ENCODE data around the gene ELP6. TPM values are rescaled to one million over a fixed set of nuclear protein-coding genes. Genes with fewer than 3 reads are reported as not detected.
"Not testable (repeated sequence)": the region's sequence is repeated elsewhere in the genome, so short reads cannot be mapped to it uniquely, and the experiment has no call there.

Gene ELP6
- polyA plus RNA-seq, 3 donors = 36.1 to 49.3 (median 45.3) TPM

DNA sequence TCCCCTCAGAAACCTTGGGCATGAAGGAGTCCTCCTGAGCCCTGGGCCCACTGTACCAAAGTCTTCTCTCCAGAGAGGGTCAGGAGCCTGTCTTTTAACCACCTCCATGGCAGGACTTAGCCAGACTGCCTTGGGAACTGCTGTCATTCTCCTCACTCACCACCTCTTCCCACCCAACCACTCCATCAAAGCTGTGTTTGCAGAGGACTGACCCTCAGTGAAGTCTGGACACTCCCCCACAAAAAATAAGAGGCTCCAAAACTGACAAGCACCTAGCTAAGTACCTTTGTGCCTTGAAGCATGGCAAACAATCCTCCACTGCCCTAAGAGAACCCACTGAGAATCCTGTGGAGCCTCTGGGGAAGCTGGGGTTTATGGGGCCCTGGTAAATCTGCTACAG, 35.5 kb downstream of the ELP6 start:
- no peak for DNase-seq (ENCODE audit: extremely low read depth in 1 of 11, low read depth in 9 of 11, low spot score in 4 of 11)

DNA sequence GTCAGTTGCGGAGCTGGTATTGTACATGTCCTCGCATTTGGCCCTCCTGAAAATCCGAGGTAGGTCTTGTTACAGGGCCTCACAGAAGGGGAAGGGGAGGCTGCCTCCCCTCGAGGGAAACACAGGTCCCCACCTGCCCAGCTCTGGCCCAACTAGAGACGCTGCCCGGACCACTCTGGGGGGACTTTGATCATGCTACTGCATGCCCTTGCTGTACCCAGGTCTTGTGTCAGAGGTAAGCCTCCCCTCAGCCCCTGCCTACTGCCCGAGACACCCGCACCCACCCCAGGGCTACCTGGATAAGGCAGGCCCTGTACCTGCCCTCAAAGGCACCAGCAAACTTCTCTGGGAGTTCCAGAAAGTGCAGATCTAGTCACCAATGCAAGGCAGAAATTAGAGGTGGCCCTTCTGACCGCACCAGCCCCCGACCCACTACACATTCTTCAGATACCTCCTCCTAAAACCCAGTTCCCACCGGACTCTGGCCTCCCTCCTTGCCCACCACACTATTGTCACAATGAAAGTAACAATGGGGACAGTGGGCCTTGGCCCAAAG, 36.8 kb downstream of the ELP6 start:
- no peak for DNase-seq (ENCODE audit: extremely low read depth in 1 of 11, low read depth in 9 of 11, low spot score in 4 of 11)

GRCh38 chr3:47476330-47476626, 37.2 kb downstream of the ELP6 start:
- DNase-seq (ENCODE audit: extremely low read depth in 1 of 11, low read depth in 9 of 11, low spot score in 4 of 11) = no peak

- DNase-seq (ENCODE audit: extremely low read depth in 1 of 11, low read depth in 9 of 11, low spot score in 4 of 11) = peak; percentile 63 to 85 (median 80)
These were observed 37.8 kb downstream of the ELP6 start, which contains the start of gene SCAP for GRCh38 chr3:47475570-47476329. Gene SCAP, minus strand, starts transcription at chr3:47475941. Its CDS starts 32,948 bp downstream, at chr3:47442993.

GRCh38 chr3:47475029-47475569, 38.4 kb downstream of the ELP6 start:
- DNase-seq (ENCODE audit: extremely low read depth in 1 of 11, low read depth in 9 of 11, low spot score in 4 of 11) = peak in 5 of 11 donors; percentile 4 to 35 (median 15)

DNA sequence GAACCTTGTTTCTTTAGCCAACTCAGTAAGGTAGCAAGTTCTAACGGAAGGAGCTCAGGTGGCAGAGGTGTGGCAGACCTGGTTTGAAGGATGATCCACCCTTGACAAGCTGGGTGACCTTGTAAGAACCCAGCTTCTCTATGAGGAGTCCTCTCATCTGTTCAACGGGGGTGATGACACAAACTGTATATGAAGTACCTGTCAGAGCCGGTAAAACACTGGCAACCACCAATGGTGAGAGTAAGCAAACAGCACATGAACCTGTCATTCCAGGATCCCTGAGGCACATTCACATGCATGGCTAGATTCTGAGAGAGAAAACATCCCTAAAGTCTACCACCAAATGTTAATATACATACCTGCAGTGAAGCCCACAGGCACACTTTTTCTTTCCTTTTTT, 40.1 kb downstream of the ELP6 start:
- no peak for DNase-seq (ENCODE audit: extremely low read depth in 1 of 11, low read depth in 9 of 11, low spot score in 4 of 11)

- DNase-seq (ENCODE audit: extremely low read depth in 1 of 11, low read depth in 9 of 11, low spot score in 4 of 11) = no peak
These were observed 43.9 kb downstream of the ELP6 start for GRCh38 chr3:47469616-47470015.

DNA sequence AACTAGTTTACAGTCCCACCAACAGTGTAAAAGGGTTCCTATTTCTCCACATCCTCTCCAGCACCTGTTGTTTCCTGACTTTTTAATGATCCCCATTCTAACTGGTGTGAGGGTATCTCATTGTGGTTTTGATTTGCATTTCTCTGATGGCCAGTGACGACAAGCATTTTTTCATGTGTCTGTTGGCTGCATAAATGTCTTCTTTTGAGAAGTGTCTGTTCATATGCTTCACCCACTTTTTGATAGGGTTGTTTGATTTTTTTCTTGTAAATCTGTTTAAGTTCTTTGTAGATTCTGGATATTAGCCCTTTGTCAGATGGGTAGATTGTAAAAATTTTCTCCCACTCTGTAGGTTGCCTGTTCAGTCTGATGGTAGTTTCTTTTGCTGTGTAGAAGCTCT, 45.2 kb downstream of the ELP6 start:
- DNase-seq (ENCODE audit: extremely low read depth in 1 of 11, low read depth in 9 of 11, low spot score in 4 of 11) = not testable (repeated sequence)

GRCh38 chr3:47464588-47464987, 48.9 kb downstream of the ELP6 start:
- DNase-seq (ENCODE audit: extremely low read depth in 1 of 11, low read depth in 9 of 11, low spot score in 4 of 11) = no peak

GRCh38 chr3:47459534-47460085, 53.9 kb downstream of the ELP6 start:
- not testable (repeated sequence) for DNase-seq (ENCODE audit: extremely low read depth in 1 of 11, low read depth in 9 of 11, low spot score in 4 of 11)

DNA sequence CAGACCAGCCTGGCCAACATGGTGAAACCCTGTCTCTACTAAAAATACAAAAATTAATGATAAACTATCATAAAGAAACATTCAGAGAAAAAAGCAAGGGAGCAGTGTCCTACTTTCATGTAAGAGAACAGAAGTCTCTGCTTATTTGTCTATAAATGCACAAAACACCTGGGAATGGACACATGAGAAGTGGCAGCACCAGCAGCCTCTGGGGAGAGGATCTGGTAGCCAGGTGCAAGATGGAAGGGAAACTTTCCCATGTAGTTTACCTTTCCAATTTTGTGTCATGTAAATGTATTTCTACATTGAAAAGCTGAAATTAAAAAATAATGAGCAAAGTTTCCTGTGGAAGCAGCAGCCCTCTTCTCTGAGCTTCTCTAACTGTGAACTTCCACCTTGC, 56.5 kb downstream of the ELP6 start:
- DNase-seq (ENCODE audit: extremely low read depth in 1 of 11, low read depth in 9 of 11, low spot score in 4 of 11) = no peak

- DNase-seq (ENCODE audit: extremely low read depth in 1 of 11, low read depth in 9 of 11, low spot score in 4 of 11) = no peak
These were observed 57.6 kb downstream of the ELP6 start for GRCh38 chr3:47455806-47456452.

GRCh38 chr3:47452453-47453215, 60.9 kb downstream of the ELP6 start:
- no peak for DNase-seq (ENCODE audit: extremely low read depth in 1 of 11, low read depth in 9 of 11, low spot score in 4 of 11)

Other genes with a start within 250 kb of the ELP6 start
- gene KIF9, start 230.9 kb downstream of the ELP6 start, polyA plus RNA-seq (ENCODE audit: insufficient read length in 3 of 3) = 10 to 100 TPM; 22.4 to 26.0 (median 24.4) TPM
- 10 to 100 TPM; 11.2 to 14.7 (median 14.3) TPM for gene KLHL18, start 230.8 kb downstream of the ELP6 start, polyA plus RNA-seq (ENCODE audit: insufficient read length in 3 of 3)
- 10 to 100 TPM; 22.9 to 33.8 (median 31.6) TPM for gene PTPN23, start 132.7 kb downstream of the ELP6 start, polyA plus RNA-seq (ENCODE audit: insufficient read length in 3 of 3)
- 10 to 100 TPM; 68.2 to 89.0 (median 79.0) TPM for gene SCAP, start 37.8 kb downstream of the ELP6 start, polyA plus RNA-seq (ENCODE audit: insufficient read length in 3 of 3)
- gene CSPG5, start 65.2 kb upstream of the ELP6 start, polyA plus RNA-seq (ENCODE audit: insufficient read length in 3 of 3) = 1 to 10 TPM in 1 of 3 donors, under 1 TPM in 2; 0.94 to 1.4 (median 0.98) TPM

All from renal cortex interstitium (tissue), 11 donors.